ENCODE measurements around the gene TNIK.
"Not testable (repeated sequence)": the region's sequence is repeated elsewhere in the genome, so short reads cannot be mapped to it uniquely, and the experiment has no call there.

The TNIK gene

GRCh38 chr3:171307046-171307585, 153.1 kb downstream of the TNIK start:
- DNase-seq (ENCODE audit: low read depth) = no peak

DNA sequence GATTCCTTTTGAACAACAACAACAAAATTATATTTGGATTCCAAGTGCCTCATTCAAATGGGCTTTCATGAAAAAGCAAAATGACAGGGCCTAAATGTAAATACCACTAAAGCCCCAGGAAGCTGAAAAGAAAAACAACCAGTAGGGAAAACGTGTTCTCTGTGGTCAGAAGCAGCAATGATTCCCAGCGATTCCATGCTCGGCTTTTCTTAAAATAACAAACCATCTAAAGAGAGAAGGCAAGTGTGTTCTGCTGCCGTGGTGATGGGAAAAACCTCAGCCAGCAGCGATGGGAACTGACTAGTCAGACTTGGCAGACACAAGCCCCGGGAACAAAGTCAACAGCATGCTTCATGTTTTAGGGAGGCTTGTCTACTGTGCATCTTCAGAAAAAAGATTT, 153.6 kb downstream of the TNIK start:
- DNase-seq (ENCODE audit: low read depth) = peak; percentile 98

DNA sequence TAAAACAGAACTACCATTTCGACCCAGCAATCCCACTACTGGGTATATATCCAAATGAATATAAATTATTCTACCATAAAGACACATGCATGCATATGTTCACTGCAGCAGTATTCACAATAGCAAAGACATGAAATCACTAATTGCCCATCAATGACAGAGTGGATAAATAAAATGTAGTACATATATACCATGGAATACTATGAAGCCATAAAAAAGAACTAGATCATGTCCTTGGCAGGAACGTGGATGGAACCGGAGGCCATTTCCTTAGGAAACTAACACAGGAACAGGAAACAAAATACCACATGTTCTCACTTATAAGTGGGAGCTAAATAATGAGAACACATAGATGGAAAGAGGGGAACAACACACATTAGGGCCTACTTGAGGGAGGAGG, 154.4 kb downstream of the TNIK start:
- not testable (repeated sequence) for DNase-seq (ENCODE audit: low read depth)

- DNase-seq (ENCODE audit: low read depth) = not testable (repeated sequence)
These were observed 155.7 kb downstream of the TNIK start for GRCh38 chr3:171304498-171304897.

GRCh38 chr3:171304017-171304416, 156.2 kb downstream of the TNIK start:
- DNase-seq (ENCODE audit: low read depth) = not testable (repeated sequence)

GRCh38 chr3:171301998-171302397, 158.2 kb downstream of the TNIK start:
- no peak for DNase-seq (ENCODE audit: low read depth)

DNA sequence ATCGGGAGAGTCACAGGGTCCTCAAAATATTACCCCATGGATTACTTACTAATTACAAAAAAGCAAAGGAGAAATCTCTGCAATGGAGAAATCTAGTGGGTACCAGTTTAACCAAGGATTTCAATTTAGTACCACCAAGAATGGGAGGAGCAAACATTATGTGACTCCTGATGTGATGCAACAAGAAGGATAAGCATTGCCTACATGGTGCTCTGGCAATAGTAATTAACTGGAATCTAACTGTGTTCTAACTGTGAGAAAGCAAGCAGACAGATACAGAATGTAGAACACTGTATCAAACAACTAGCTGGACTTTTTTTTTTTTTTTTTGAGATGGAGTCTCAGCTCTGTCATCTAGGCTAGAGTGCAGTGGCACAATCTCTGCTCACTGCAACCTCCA, 159.2 kb downstream of the TNIK start:
- DNase-seq (ENCODE audit: low read depth) = no peak

GRCh38 chr3:171297951-171298350, 162.3 kb downstream of the TNIK start:
- DNase-seq (ENCODE audit: low read depth) = no peak

DNA sequence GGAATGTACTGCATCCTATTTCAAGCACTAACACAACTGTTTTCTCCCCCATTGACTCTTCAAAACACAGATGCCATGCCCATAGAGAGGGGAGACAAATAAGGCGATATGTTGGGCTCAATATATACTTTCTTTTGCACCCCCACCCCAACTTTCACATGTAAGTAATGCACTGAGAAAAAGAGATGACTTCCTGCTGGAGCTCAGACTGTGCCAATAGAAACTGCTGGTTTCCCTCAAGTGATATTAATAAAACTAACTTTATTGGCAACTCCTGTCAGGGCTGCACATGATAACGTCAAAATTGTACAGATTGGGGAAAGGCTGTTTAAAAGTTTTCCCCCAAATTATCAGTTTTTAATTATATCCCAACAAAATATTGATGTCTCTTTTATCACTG, 163.0 kb downstream of the TNIK start:
- no peak for DNase-seq (ENCODE audit: low read depth)

DNA sequence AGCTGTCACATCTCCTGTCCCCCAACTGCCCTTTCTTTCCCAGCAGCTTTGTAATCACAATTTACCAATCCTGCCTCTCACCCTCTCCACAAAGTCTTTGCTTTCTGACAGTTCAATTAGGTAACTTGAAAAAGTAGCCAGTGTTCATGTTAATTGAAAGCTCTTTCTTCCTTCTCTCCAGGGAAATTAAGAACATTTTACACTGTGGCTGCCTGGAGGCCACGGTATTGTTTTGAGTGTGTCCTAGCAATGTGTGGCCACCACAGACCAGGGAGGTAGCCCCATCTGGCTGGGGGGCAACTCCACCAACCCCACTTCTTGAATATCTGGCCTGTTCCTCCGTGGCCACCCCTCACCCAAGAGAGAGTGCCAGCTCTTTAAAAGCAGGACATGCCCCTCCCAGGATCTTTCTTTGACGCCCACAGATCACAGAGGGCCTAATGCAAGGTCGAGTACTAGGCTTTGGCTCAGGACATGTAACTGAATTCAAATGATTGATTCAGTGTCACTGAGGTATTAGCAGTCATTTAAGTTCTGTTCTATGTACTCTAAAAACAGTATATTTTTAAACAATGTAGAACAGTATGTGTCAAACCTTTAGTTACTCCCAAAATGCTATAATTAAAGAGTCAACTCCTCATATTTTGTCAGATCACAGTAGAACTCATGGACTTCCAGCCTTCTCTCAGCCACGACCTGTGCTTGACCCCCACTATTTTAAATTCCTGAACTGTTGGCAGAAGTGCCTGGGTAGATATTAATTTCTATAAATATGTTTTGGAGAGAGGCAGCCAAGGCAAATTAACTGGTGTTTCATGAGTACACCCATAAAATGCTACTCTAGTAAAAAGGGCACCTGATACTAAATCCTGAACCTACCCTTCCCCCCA, 164.5 kb downstream of the TNIK start:
- no peak for DNase-seq (ENCODE audit: low read depth)

- no peak for DNase-seq (ENCODE audit: low read depth)
These were observed 166.9 kb downstream of the TNIK start for GRCh38 chr3:171293142-171293782.

- DNase-seq (ENCODE audit: low read depth) = no peak
These were observed 169.5 kb downstream of the TNIK start for GRCh38 chr3:171290680-171291079.

DNA sequence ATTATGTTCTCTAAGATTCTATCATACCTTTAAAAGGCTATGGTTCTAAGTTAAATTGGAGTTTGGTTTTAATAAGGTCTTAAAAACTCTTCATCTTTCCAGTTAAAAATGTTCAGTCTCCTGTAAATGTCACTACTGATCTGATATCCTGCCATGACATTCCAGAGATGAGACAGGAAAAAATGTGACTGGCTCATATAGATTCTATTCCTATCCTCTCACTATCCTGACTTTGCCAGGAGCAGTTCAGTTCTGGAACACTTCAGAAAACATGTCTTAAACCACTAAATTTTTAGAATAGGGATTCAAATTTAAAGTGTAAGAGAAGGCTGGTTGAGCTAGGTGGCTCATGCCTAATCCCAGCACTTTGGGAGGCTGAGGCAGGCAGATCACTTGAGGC, 170.9 kb downstream of the TNIK start:
- no peak for DNase-seq (ENCODE audit: low read depth)

- not testable (repeated sequence) for DNase-seq (ENCODE audit: low read depth)
These were observed 172.4 kb downstream of the TNIK start for GRCh38 chr3:171287761-171288160.

DNA sequence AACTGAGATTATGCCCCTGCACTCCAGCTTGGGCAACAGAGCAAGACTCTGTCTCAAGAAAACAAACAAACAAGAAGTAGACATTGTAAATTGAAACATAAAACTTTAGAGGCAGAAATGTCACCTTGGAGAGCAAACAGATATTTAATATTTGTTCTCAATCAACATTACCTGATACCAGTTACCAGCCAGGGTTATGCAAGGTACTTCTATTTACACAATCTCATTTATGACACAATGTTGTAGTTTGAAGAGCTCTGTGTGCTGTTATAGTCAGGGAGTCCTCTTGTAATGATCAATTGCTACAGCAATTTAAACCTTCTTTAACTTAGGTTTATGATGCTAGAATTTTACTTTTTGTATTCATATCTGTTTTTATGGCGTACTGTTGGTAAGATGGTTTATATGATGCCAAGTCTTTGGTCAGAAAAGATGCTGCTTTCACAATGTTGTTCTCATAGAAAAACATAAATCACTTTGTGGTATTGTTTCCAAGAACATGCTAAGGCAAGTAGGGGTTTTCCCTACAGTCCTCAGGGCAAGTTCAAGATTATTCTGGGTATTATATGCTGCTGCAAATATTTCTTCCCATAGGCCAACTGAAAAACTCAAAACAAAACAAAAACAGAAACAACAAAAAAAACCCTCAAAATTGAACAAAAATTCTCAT, 173.5 kb downstream of the TNIK start:
- DNase-seq (ENCODE audit: low read depth) = no peak

DNA sequence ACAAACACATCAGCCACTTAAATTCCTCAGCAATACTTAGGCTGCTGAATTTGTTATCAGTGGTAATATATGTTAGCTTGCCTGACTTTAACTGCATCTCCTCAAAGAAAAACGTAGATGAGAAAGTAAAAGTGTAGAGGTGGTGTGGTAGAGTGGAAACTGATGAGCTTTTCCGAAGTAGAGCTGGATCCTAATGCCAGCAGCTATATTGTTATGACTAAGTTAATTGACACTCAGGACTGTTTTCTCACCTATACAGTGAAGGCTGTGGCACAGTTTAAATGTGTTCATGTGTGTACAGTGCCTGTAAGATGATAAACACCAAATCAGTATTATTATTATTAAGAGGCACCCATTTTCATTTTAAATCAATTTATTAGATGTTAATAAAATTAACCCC, 174.9 kb downstream of the TNIK start:
- DNase-seq (ENCODE audit: low read depth) = no peak

DNA sequence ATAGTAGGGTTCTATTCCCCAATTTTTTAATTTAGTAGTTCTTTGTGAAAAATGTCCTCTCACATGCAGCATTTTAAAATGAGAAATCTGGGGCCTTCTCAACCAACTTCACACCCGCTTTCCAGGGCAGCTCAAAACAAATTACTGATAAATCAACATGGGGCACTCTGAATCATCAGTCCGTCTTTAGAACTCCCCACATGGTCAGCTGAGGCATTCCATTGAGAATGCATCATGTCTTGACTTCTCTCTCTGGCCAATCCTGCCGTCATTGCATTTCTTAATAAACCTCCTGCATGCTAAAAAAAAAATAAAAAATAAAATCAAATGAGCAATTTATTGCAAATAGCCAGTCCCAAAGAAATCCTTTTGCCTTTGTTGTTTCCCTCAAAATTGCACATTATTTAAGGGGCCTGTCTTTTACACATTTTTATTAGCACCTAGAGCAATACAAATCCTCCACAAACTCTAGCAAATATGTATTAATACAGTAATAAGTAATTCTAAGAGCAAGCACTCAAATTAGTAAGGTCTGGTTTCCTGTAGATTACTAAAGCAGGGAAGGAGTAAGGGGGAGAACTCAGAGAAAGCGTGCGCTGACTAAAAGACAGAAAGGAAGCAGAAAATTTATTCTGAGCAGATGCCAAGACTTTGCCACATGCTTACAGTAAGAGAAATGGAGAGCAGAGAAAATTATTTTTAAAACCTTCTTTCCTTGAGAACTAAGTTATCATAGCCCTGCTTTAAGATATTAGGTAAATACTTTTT, 175.7 kb downstream of the TNIK start:
- peak; percentile 96 for DNase-seq (ENCODE audit: low read depth)

DNA sequence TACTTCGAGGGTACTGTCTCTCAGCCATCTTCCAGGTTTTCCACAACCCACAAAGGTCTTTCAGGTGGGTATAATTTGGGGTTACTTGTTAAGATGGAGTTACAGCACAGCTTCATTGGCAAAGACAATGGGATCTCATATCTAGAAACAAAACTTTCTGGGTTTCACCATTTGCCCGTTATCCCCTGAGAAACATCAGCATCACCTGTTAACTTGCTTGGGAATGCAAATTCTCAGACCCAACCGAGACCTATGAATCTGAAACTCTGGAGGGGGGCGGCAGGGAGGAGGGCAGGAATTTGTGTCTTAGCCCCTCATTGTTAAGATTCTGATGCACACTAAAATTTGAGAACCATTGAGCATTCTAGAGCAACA, 176.4 kb downstream of the TNIK start:
- no peak for DNase-seq (ENCODE audit: low read depth)

GRCh38 chr3:171283183-171283847, 176.9 kb downstream of the TNIK start:
- no peak for DNase-seq (ENCODE audit: low read depth)

- DNase-seq (ENCODE audit: low read depth) = peak; percentile 65
These were observed 178.2 kb downstream of the TNIK start for GRCh38 chr3:171282041-171282440.

GRCh38 chr3:171281256-171281992, 178.8 kb downstream of the TNIK start:
- no peak for DNase-seq (ENCODE audit: low read depth)

Measured in stromal cell of bone marrow (primary cell).